GM12872 (cell line): ENCODE results near the gene CCL1.
A peak's percentile ranks its signal among the peaks of the same experiment; 100 is the strongest.

ENCODE experiments used
- TF ChIP-seq, protein P1 (sequence below): IDR thresholded peaks from 3 replicates; pipeline ENCODE4 v1.5.1; 2011; ENCODE audit warnings: low read depth, mild to moderate bottlenecking, low read length, moderate library complexity; ENCODE audit not compliant: insufficient read depth

CCL1 gene

DNA sequence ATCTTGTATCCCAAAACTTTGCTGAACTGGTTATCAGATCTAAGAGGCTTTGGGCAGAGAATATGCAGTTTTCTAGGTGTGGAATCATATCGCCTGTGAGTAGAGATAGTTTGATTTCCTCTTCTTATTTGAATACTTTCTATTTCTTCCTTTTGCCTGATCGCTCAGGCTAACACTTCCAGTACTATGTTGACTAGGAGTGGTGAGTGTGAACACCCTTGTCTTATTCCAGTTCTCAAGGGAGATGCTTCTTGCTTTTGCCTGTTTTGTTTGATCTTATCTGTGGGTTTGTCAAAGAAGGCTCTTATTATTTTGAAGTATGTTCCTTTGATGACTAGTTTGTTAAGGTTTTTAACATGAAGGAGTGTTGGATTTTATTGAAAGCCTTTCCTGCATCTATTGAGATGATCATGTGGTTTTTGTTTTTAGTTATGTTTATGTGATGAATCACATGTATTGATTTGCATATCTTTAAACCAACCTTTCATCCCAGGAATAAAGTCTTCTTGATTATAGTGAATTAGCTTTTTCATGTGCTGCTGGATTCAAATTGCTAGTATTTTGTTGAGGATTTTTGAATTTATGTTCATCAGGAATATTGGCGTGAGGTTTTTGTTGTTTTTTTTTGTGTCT, 23.8 kb downstream of the CCL1 start:
- TF ChIP-seq, protein P1, sequence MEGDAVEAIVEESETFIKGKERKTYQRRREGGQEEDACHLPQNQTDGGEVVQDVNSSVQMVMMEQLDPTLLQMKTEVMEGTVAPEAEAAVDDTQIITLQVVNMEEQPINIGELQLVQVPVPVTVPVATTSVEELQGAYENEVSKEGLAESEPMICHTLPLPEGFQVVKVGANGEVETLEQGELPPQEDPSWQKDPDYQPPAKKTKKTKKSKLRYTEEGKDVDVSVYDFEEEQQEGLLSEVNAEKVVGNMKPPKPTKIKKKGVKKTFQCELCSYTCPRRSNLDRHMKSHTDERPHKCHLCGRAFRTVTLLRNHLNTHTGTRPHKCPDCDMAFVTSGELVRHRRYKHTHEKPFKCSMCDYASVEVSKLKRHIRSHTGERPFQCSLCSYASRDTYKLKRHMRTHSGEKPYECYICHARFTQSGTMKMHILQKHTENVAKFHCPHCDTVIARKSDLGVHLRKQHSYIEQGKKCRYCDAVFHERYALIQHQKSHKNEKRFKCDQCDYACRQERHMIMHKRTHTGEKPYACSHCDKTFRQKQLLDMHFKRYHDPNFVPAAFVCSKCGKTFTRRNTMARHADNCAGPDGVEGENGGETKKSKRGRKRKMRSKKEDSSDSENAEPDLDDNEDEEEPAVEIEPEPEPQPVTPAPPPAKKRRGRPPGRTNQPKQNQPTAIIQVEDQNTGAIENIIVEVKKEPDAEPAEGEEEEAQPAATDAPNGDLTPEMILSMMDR, result no peak

DNA sequence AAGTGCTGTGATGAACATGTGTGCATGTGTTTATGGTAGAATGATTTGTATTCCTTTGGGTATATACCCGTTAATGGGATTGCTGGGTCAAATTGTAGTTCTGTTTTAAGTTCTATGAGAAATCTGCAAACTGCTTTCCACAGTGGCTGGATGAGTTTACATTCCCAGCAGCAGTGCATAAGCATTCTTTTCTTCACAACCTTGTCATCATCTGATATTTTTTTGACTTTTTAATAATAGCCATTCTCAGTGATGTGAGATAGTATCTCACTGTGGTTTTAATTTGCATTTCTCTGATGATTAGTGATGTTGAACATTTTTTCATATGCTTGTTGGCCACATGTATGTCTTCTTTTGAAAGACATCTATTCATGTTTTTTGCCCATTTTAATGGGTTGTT, 25.3 kb downstream of the CCL1 start:
- TF ChIP-seq, protein P1, result no peak

DNA sequence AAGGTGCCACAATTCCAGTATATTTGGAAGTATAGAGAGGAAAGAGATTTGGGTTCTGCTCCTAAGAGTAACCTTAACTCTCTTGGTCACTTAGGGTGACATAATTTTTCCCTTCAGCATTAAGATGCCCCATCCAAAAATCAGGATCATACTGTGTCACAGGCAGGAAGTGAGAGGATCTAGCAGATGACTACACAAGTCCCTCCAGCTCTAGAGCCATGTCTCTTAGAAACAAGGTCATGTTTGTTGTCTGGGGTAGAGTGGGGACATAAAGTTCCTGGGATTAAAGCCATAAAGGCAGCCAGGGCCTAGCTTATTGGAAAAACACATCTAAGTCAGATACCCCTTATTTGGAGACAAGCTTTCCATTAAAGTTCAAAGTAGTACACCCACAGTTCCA, 41.1 kb downstream of the CCL1 start:
- TF ChIP-seq, protein P1, result no peak

DNA sequence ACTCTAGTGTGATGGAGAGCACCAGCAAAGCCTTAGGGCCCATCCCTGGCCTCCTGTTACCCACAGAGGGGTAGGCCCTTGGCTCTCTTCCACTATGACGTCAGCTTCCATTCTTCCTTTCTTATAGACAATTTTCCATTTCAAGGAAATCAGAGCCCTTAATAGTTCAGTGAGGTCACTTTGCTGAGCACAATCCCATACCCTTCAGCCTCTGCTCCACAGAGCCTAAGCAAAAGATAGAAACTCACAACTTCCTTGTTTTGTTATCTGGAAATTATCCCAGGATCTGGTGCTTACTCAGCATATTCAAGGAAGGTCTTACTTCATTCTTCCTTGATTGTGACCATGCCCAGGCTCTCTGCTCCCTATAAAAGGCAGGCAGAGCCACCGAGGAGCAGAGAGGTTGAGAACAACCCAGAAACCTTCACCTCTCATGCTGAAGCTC, 44.0 kb downstream of the CCL1 start, which contains the start of gene CCL8:
Gene CCL8 (plus strand): TSS at position 397 of the 445 bp plus-strand sequence. CDS start 67 bp downstream, outside the sequence.
- TF ChIP-seq, protein P1, result no peak

DNA sequence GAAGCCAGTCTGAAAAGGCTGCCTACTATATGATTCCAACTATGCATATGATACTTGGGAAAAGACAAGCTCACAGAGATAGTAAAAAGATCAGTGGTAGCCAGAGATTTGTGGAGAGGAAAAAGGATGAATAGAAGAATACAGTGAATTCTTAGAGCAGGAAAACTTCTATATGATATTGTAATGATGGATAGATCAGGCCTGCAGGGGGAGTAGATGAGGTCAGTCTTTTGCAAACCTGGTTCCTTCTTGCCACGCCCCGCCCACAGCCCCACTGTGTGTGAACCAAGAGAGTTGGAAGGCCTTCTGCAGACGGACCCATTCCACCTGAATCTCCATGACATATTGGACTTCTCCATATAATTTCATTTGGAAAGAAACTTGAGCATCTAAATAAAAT, 44.6 kb downstream of the CCL1 start:
- TF ChIP-seq, protein P1, result peak; percentile 39; the same call in 2 of the 3 replicates

DNA sequence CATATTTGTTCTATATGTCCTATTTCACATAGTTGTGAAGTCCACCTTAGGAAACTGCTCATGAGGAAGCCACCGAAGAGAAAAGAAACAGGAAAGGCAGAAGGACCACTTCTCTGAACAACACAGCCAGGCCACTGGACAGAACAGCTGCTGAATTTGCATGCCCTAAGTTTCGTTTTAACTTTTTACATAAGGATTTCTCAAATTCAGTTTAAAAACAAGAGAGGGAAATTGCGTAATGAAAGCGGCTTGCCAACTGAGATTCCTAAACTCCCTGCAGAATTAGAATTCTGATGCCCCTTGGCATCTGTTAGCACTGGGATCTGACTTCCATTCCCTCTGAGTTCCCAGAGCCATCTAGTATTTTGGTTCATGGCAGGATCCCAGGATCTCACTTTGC, 48.8 kb downstream of the CCL1 start:
- TF ChIP-seq, protein P1, result no peak

DNA sequence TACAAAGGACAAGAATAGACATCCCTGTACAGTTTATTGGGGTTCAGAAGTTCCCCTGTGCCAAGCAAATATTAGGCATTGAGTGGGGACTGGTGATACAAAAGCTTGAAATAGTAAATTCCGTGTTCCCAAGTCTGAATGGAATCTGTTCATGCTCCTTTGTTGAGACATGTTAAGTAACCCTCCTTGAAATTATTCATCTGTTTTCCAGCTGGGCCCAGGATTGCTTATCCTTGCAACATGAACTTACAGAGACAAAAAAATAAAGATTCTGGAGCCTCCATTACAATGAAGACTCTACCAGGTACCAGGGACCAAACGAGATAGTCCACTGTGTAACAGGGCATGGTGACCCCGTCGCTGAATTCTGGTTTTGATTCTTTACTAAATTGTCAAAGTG, 49.9 kb downstream of the CCL1 start:
- TF ChIP-seq, protein P1, result no peak
